ENCODE measurements around the gene DST.

DNA sequence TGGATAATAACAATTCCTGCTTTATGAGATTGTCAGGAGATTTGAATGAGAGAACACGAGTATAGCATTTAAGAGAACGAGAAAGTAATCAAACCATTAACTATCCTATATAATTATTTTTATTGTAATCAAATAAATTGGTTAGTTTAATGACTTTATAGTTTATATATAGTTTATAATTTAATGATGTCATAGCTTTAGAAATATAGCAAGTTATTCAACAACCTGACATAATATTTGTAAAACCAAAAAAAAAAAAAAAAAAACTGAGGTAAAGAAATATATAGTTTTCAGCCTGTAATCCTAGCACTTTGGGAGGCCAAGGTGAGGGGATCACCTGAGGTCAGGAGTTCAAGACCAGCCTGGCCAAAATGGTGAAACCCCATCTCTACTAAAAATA lies 26.4 kb upstream of the DST start:
- TF ChIP-seq, protein P1, sequence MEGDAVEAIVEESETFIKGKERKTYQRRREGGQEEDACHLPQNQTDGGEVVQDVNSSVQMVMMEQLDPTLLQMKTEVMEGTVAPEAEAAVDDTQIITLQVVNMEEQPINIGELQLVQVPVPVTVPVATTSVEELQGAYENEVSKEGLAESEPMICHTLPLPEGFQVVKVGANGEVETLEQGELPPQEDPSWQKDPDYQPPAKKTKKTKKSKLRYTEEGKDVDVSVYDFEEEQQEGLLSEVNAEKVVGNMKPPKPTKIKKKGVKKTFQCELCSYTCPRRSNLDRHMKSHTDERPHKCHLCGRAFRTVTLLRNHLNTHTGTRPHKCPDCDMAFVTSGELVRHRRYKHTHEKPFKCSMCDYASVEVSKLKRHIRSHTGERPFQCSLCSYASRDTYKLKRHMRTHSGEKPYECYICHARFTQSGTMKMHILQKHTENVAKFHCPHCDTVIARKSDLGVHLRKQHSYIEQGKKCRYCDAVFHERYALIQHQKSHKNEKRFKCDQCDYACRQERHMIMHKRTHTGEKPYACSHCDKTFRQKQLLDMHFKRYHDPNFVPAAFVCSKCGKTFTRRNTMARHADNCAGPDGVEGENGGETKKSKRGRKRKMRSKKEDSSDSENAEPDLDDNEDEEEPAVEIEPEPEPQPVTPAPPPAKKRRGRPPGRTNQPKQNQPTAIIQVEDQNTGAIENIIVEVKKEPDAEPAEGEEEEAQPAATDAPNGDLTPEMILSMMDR (IDR thresholded peaks at IDR 0.05), result no peak
- no peak for TF ChIP-seq FOXJ3 (CRISPR knock-in tag; IDR thresholded peaks at IDR 0.05; ENCODE audit: borderline replicate concordance)

All from WTC11 (cell line).